SK-N-SH (cell line): Measurements from ENCODE around the gene AKAP6. TPM values are rescaled to one million over a fixed set of nuclear protein-coding genes. Genes with fewer than 3 reads are reported as not detected.

ENCODE experiments used
- CTCF ChIA-PET: fragments of 300-600, 350-600 bp; formaldehyde crosslinking; extraction: SDS; loops from one replicate; lab custom pipeline; 2021; lab: Yijun Ruan, JAX
- POLR2A ChIA-PET: fragments of 350-600 bp; sonication (Branson Sonifier 250); formaldehyde crosslinking; extraction: SDS; loops from one replicate; lab custom pipeline; 2020; ENCODE audit warnings: antibody characterized with exemption, inconsistent platforms; lab: Yijun Ruan, JAX
- DNase-seq: peaks from one replicate; pipeline ENCODE4 v3.0.0; 2012
- H2AFZ ChIP-seq: fragments of 200-600 bp; sonication (generic); 2 replicates; pipeline ENCODE4 v1.8.1; 2016; ENCODE audit warnings: antibody characterized with exemption, mild to moderate bottlenecking, low read depth
- H3F3A ChIP-seq: fragments of 200-600 bp; sonication (generic); replicated peaks from 2 replicates; pipeline ENCODE3; 2016; ENCODE audit warnings: antibody characterized with exemption, mild to moderate bottlenecking; ENCODE audit not compliant: insufficient read depth
- H3K27ac ChIP-seq, 2 experiments: fragments of 200-500 bp in 1 of 2; fragments of 200-600 bp in 1 of 2; sonication (Bioruptor generic) in 1 of 2; sonication (generic), shearing (Covaris generic) in 1 of 2; 2 replicates each; pipeline versions ENCODE4 v1.5.1 to v1.6.1; 2014 to 2016; ENCODE audit warnings: low read depth in 2 of 2, inconsistent platforms in 1 of 2, low read length in 1 of 2, mild to moderate bottlenecking in 1 of 2, mixed read lengths in 1 of 2
- H3K27me3 ChIP-seq: fragments of 200-600 bp; sonication (generic), shearing (Covaris generic); 2 replicates; pipeline ENCODE4 v1.6.1; 2016; ENCODE audit warnings: mixed run types; ENCODE audit not compliant: insufficient read depth
- H3K36me3 ChIP-seq, 2 experiments: fragments of 200-500 bp in 1 of 2; fragments of 200-600 bp in 1 of 2; sonication (Bioruptor generic) in 1 of 2; sonication (generic) in 1 of 2; replicated peaks in 1 of 2; 2 replicates each; pipeline versions ENCODE3 to v1.5.1; 2014 to 2016; ENCODE audit warnings: low read length in 1 of 2, mild to moderate bottlenecking in 1 of 2; ENCODE audit not compliant: insufficient read depth in 2 of 2, control insufficient read depth in 1 of 2
- H3K4me1 ChIP-seq, 2 experiments: fragments of 200-500 bp in 1 of 2; fragments of 200-600 bp in 1 of 2; sonication (Bioruptor generic) in 1 of 2; sonication (generic), shearing (Covaris generic) in 1 of 2; 2 replicates each; pipeline versions ENCODE4 v1.5.1 to v1.6.1; 2014 to 2016; ENCODE audit warnings: low read depth in 1 of 2, low read length in 1 of 2, mixed run types in 1 of 2; ENCODE audit not compliant: insufficient read depth in 2 of 2, control insufficient read depth in 1 of 2
- H3K4me2 ChIP-seq: fragments of 200-600 bp; sonication (generic), shearing (Covaris generic); 2 replicates; pipeline ENCODE4 v1.6.1; 2017; ENCODE audit warnings: mixed run types
- H3K4me3 ChIP-seq, 2 experiments: fragments of 200-500 bp in 1 of 2; fragments of 200-600 bp in 1 of 2; sonication (Bioruptor generic) in 1 of 2; sonication (generic), shearing (Covaris generic) in 1 of 2; 2 replicates each; pipeline versions ENCODE4 v1.5.1 to v1.8.1; 2014 to 2016; ENCODE audit warnings: low read depth in 2 of 2, inconsistent platforms in 1 of 2, low read length in 1 of 2, mild to moderate bottlenecking in 1 of 2, mixed read lengths in 1 of 2, moderate library complexity in 1 of 2
- H3K79me2 ChIP-seq: fragments of 200-600 bp; sonication (generic); 2 replicates; pipeline ENCODE4 v1.8.1; 2017; ENCODE audit warnings: mild to moderate bottlenecking; ENCODE audit not compliant: insufficient read depth
- H3K9ac ChIP-seq: fragments of 200-600 bp; sonication (generic); 2 replicates; pipeline ENCODE4 v1.6.1; 2017; ENCODE audit warnings: mixed run types
- H3K9me2 ChIP-seq: fragments of 200-600 bp; sonication (generic); 2 replicates; pipeline ENCODE4 v1.6.1; 2017; ENCODE audit warnings: mixed run types
- H3K9me3 ChIP-seq: fragments of 200-600 bp; sonication (generic); 2 replicates; pipeline ENCODE4 v1.6.1; 2017; ENCODE audit warnings: mixed run types, mild to moderate bottlenecking, moderate library complexity
- H4K20me1 ChIP-seq: fragments of 200-600 bp; sonication (generic); 2 replicates; pipeline ENCODE4 v1.6.1; 2017; ENCODE audit warnings: mild to moderate bottlenecking, mixed run types; ENCODE audit not compliant: insufficient read depth
- CHD2 ChIP-seq: fragments of 150-350 bp; IDR thresholded peaks from 2 replicates; pipeline ENCODE4 v1.6.1; 2018; ENCODE audit warnings: low read length; ENCODE audit not compliant: partially characterized antibody
- ELF1 ChIP-seq: IDR thresholded peaks from 2 replicates; pipeline ENCODE4 v1.4.0; 2012
- FOSL2 ChIP-seq: IDR thresholded peaks from 2 replicates; pipeline ENCODE4 v1.4.0; 2012; ENCODE audit warnings: low read depth, mild to moderate bottlenecking, moderate library complexity, borderline replicate concordance
- IRF3 ChIP-seq: fragments of 150-350 bp; IDR thresholded peaks from 2 replicates; pipeline ENCODE4 v1.6.1; 2016; ENCODE audit warnings: mild to moderate bottlenecking, low read depth, low read length
- JUND ChIP-seq: IDR thresholded peaks from 2 replicates; pipeline ENCODE4 v1.4.0; 2012
- MEF2A ChIP-seq: IDR thresholded peaks from 2 replicates; pipeline ENCODE4 v1.4.0; 2012; ENCODE audit warnings: low read depth, borderline replicate concordance
- NRF1 ChIP-seq: IDR thresholded peaks from 2 replicates; pipeline ENCODE4 v1.6.1; 2012; ENCODE audit warnings: low read depth, mild to moderate bottlenecking, low read length
- POLR2AphosphoS5 ChIP-seq: IDR thresholded peaks from 2 replicates; pipeline ENCODE4 v1.6.1; 2012; ENCODE audit warnings: low read depth, low read length
- RAD21 ChIP-seq: IDR thresholded peaks from 2 replicates; pipeline ENCODE4 v1.6.1; 2012; ENCODE audit warnings: mild to moderate bottlenecking, low read length
- TAF1 ChIP-seq: IDR thresholded peaks from 2 replicates; pipeline ENCODE4 v1.6.1; 2012; ENCODE audit warnings: low read depth, mild to moderate bottlenecking, low read length, moderate library complexity, borderline replicate concordance
- TEAD4 ChIP-seq: IDR thresholded peaks from 2 replicates; pipeline ENCODE4 v1.4.0; 2012; ENCODE audit warnings: mild to moderate bottlenecking, borderline replicate concordance; ENCODE audit not compliant: insufficient read depth
- ZBTB33 ChIP-seq: IDR thresholded peaks from 2 replicates; pipeline ENCODE4 v1.4.0; 2012; ENCODE audit warnings: low read depth, borderline replicate concordance
- WGBS: methylation state at CpG from one replicate; pipeline ENCODE4 v1.1.6; 2017; ENCODE audit warnings: low lambda C conversion rate; 5-methylcytosine and 5-hydroxymethylcytosine counted together
- polyA plus RNA-seq, 3 experiments: library from polyadenylated mRNA; depleted of rRNA; stranded (reverse); fragments of >200 nt; gene quantifications; 2 replicates each; pipeline ENCODE4 v1.2.3, GENCODE V29; 2012
- TF ChIP-seq, protein P1 (sequence below): IDR thresholded peaks from 2 replicates; pipeline ENCODE4 v1.4.0; 2012; ENCODE audit warnings: low read depth

The AKAP6 gene
- polyA plus RNA-seq, 1 of the 3 experiments (the other 2 are of a cell fraction), result 1.7 TPM

DNA sequence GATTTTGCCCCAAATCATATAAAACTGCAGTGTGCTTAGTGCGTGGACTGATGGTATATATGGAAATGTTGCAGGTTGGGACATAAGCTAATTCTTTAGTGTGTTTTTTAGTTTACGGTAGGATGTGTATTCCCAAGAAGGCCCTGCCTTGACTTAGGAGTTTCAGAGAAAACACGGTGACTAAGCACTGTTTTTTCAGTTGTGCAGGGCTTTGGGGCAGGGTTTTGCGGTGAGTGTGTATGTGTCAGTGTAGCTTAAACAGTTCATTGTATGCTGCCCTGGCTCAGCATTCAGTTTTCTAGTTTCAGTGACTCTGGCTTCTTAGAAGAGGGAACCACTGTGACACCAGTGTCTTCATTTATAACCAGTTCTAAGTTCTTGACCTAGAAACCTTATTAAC, 101.2 kb downstream of the AKAP6 start:
- H3K4me3 ChIP-seq, result no peak overlapping the region
- H3K27me3 ChIP-seq, result no peaks in the 10 kb centered on the region
- H3K9me3 ChIP-seq, result no peaks in the 10 kb centered on the region
- 74% methylated on average over 4 of the region's 4 CpGs for WGBS
- H3K4me2 ChIP-seq, result no peak overlapping the region
- CTCF ChIA-PET, result interaction anchor here (0.6 to 1.9 kb wide), 3 partner anchors 48 to 354 kb away, joined by 3 to 6 read pairs (median 3); partner anchors contain the start of gene ARHGAP5
- no peak overlapping the region for H2AFZ ChIP-seq
- H3K79me2 ChIP-seq, result 0 out of 2 replicates have a peak, but pooled peaks cover 6% of the 10 kb centered on the region
- POLR2A ChIA-PET, result no interaction called here
- peaks cover 21 to 50% of the 10 kb centered on the region in 2 experiments; a peak in 3 of 4 replicates for H3K4me1 ChIP-seq
- DNase-seq, result no peak
- TF ChIP-seq MEF2A (no peak), FOSL2 (peak; percentile 32; the same call in 1 of the 2 replicates), ZBTB33 (no peak)
- no peaks in the 10 kb centered on the region for H3K36me3 ChIP-seq
- H3K9me2 ChIP-seq, result no peaks in the 10 kb centered on the region
- no peaks in the 10 kb centered on the region for H4K20me1 ChIP-seq
- peak overlapping the region; percentile 3; the same call in 1 of the 2 replicates for H3K9ac ChIP-seq
- H3K27ac ChIP-seq, result peak overlapping the region in 1 of 2 experiments; percentile 74; a peak in 2 of 4 replicates
- peaks cover 25% of the 10 kb centered on the region for H3F3A ChIP-seq

DNA sequence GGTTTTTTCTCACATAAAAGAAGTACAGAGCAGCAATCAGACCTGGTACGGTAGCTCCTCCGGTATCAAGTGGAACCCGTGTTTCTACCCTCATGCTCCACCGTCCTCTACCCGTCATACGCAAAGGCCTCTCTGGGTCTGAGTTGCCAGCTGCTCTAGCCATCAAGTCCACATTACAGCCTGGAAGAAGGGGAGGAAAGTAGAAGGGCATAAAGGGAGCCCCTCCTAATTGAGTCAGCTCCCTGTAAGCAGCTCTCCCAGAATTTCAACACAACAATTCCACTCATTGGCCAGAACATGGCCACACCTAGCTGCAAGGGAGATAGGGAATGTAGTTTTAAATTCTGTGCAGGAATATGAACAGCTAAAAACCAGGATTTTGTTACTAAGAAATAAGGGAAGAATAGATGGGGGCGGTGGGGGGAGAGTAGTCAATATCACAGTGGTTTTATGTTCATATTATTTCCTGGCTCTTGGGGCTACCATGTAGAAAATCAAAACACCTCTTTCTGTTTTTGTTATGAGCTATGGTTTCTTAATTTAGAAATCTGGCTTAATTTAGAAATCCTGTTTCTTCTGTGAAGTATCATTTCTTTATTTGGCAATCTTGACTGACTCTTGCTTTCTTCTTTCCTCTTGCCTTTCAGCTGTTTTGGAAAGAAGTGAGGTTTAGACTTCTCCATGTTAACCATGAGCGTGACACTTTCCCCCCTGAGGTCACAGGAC, 103.9 kb downstream of the AKAP6 start:
- CTCF ChIA-PET, result interaction anchor here (0.9 to 1.3 kb wide), 4 partner anchors 12 to 81 kb away, joined by 3 to 4 read pairs (median 4); no protein-coding TSS in a partner anchor
- Histone ChIP-seq H3K4me3 (no peak overlapping the region), H3K9ac (no peak overlapping the region), H3K9me2 (no peaks in the 10 kb centered on the region), H3K4me1 (peaks cover 17 to 29% of the 10 kb centered on the region in 2 experiments; a peak in 3 of 4 replicates), H3K27me3 (no peaks in the 10 kb centered on the region), H3K4me2 (no peak overlapping the region), H3K79me2 (0 out of 2 replicates have a peak, but pooled peaks cover 6% of the 10 kb centered on the region), H3K27ac (no peak overlapping the region), H3K9me3 (no peaks in the 10 kb centered on the region), H4K20me1 (no peaks in the 10 kb centered on the region), H3K36me3 (no peaks in the 10 kb centered on the region), H2AFZ (no peak overlapping the region; the same call in 1 of the 2 replicates), H3F3A (peaks cover 19% of the 10 kb centered on the region)
- POLR2A ChIA-PET, result no interaction called here
- TF ChIP-seq CHD2 (no peak), POLR2AphosphoS5 (no peak), NRF1 (no peak), JUND (no peak), ELF1 (no peak)
- WGBS, result 93% methylated on average over 8 of the region's 8 CpGs
- DNase-seq, result no peak

DNA sequence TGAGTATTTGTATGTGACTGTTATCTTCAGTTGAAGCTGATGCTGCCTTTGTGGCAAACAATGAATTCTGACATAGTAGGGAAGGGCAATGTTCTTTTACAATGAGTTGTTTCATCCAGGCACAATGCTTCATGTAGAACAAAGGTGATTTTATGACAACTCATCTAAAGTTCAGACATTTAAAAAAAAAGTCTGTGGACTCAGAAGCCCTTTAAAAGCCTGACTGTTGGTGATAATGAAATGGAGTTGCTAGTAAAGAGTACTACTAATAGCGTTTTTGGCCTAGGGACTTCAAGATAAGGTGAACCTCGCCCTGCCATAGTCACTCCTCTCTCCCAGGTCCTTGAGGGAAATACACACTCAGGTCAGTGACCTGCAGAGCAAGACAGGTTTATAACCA, 105.1 kb downstream of the AKAP6 start:
- no peak for DNase-seq
- ChIA-PET CTCF (no interaction called here), POLR2A (no interaction called here)
- H2AFZ ChIP-seq, result no peak overlapping the region
- H3K9ac ChIP-seq, result no peak overlapping the region
- no peaks in the 10 kb centered on the region for H4K20me1 ChIP-seq
- no peaks in the 10 kb centered on the region for H3K36me3 ChIP-seq
- no peak overlapping the region for H3K4me2 ChIP-seq
- H3K27ac ChIP-seq, result peak overlapping the region in 1 of 2 experiments; percentile 51; a peak in 1 of 4 replicates
- no peaks in the 10 kb centered on the region for H3K79me2 ChIP-seq
- WGBS, result 74% methylated on average over 2 of the region's 2 CpGs
- no peaks in the 10 kb centered on the region for H3K9me2 ChIP-seq
- peaks cover 5 to 19% of the 10 kb centered on the region in 2 experiments; a peak in 3 of 4 replicates for H3K4me1 ChIP-seq
- peaks cover 7% of the 10 kb centered on the region for H3F3A ChIP-seq
- no peak overlapping the region for H3K4me3 ChIP-seq
- no peaks in the 10 kb centered on the region for H3K27me3 ChIP-seq
- no peaks in the 10 kb centered on the region for H3K9me3 ChIP-seq
- TF ChIP-seq RAD21, result no peak
- no peak for TF ChIP-seq IRF3
- TF ChIP-seq TAF1, result no peak
- no peak for TF ChIP-seq ELF1
- TF ChIP-seq TEAD4, result no peak
- TF ChIP-seq NRF1, result no peak
- TF ChIP-seq, protein P1, sequence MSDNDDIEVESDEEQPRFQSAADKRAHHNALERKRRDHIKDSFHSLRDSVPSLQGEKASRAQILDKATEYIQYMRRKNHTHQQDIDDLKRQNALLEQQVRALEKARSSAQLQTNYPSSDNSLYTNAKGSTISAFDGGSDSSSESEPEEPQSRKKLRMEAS, result no peak
- TF ChIP-seq JUND, result no peak
